ENCODE results near the gene VKORC1L1.
"Not testable (repeated sequence)": the region's sequence is repeated elsewhere in the genome, so short reads cannot be mapped to it uniquely, and the experiment has no call there.

VKORC1L1 gene

DNA sequence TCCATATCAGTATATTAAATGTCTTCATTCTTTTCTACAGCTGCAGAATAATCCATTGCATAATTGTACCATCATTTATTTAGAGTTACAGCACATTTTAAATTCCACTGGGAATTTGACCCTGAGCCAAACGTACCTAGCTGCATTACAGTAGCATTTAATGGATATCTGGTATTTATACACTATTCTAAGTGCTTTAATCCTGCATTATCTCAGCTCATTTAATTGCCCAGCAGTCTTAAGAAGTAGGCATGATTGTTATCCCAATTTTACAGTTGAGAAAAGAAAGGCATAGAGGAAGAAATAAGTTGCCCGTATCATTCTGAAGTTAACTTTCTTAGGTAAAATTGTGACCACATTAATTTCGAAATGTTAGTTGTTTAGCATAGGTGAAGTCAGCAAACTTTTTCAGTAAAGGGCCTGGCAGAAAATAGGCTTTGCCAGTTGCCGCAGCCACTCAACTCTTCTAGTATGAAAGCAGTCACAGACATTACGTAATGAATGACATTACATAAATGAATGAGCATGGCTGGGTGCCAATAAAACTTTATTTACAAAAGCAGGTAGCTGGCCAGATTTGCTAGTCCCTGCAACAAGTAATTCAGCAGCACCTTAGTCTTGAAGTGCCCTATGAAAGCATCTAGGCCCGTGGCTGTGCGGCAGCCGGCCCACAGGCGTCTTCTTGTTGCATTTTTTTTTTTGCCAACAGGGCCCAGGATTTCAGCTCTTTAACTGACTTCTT, 79.1 kb downstream of the VKORC1L1 start:
- ChIA-PET CTCF (no interaction called here), POLR2A (ENCODE audit: low non-redundant PET) (no interaction called here)
- H3K27ac ChIP-seq, result no peak overlapping the region
- DNase-seq (ENCODE audit: low spot score), result no peak
- no peak for TF ChIP-seq CTCF (conservative IDR thresholded peaks at IDR 0.05; ENCODE audit: low read depth)

DNA sequence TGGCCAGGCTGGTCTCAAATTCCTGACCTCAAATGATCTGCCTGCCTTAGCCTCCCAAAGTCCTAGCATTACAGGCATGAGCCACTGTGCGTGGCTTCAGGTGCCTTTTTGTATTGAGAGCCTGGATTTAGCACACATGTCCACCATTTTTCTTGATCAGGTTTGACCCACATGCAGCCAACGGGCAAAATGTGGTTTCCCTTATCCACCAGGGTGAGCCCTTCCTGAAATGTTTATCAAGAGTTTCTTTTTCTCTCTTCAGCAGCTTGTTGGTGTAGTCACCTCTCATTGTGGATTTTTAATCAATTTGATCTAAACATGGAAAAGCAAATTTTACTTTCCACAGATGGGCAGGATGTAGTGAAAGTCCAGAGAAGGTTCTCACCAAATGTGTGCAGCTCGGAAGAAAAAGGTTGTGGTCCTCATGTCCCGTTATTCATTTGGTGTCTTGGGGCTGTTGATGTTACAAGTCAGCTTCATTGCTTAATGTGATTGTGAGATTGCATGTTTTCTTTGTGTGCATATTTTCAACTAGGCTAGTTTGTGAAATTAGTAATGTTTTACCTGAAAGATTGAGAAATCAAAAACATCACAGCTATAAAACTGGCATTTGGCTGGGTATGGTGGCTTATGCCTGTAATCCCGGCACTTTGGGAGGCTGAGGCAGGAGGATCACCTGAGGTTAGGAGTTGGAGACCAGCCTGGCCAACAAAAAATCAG, 80.3 kb downstream of the VKORC1L1 start:
- CTCF ChIA-PET, result interaction anchor here (0.7 kb wide), 1 partner anchor 159 kb away, joined by 3 read pairs; no protein-coding TSS in a partner anchor
- no peak for DNase-seq (ENCODE audit: low spot score)
- TF ChIP-seq CTCF (conservative IDR thresholded peaks at IDR 0.05; ENCODE audit: low read depth), result no peak
- POLR2A ChIA-PET (ENCODE audit: low non-redundant PET), result no interaction called here
- no peak overlapping the region for H3K27ac ChIP-seq

DNA sequence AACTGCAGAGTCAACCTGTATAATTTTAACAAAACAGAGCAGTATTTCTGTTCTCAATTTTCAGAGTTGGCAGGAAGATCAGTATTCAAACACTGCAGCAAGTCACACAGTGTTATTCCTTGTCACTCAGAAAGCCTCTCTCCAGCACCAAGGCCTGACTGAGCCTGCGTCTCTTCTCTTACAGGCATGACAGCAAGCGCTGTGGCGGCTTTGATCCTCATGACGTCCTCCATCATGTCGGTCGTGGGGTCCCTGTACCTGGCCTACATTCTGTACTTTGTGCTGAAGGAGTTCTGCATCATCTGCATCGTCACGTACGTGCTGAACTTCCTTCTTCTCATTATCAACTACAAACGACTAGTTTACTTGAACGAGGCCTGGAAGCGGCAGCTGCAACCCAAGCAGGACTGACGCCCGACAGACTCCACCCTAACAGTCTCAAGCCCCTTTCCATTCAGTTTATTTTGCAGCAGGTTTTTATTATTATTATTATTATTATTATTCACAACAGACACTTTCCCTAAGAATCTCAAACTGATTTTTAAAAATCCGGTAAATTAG, 81.1 kb downstream of the VKORC1L1 start:
- ChIA-PET POLR2A (ENCODE audit: low non-redundant PET) (no interaction called here), CTCF (no interaction called here)
- H3K27ac ChIP-seq, result no peak overlapping the region
- no peak for DNase-seq (ENCODE audit: low spot score)
- no peak for TF ChIP-seq CTCF (conservative IDR thresholded peaks at IDR 0.05; ENCODE audit: low read depth)

GRCh38 chr7:65955718-65956117, 82.8 kb downstream of the VKORC1L1 start:
- POLR2A ChIA-PET (ENCODE audit: low non-redundant PET), result no interaction called here
- TF ChIP-seq CTCF (conservative IDR thresholded peaks at IDR 0.05; ENCODE audit: low read depth), result no peak
- no peak overlapping the region for H3K27ac ChIP-seq
- no peak for DNase-seq (ENCODE audit: low spot score)
- CTCF ChIA-PET, result interaction anchor here (0.5 to 0.6 kb wide), 2 partner anchors 18 to 144 kb away, joined by 3 read pairs; no protein-coding TSS in a partner anchor

DNA sequence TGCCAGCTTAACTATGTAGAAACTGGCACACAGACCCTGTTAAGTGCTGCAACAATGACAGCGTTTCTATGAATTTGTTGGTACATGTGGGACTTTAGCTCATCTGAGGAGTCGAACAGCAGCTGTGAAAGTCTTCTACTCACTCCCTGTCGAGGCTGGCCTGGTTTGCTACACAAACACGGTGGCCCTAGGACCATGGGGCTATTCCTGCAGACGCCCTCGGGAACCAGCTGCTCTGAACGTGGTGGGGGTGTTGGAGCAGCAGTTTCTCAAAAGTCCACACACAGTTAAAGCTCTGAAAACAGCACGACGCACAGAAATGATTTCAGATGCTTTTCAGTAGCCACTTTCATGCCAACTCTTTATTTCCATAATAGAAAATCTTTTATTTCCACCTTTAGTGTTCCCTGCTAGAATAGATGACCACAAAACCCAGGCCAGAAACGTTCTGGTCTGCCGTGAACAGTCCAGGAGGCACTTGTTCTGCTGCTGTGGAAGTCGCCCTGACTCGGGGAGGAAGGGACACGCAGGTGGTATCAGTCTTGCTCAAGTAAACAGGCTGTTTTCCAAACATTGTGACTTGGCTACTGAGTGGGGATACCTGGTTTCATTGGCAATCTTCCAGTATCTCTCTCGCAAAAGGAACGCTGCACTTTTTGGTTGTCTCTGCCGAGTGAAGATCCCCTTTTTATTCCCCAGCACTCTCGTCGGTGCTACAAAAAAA, 87.6 kb downstream of the VKORC1L1 start:
- ChIA-PET CTCF (interaction anchor here (1.1 kb wide), 1 partner anchor 57 kb away, joined by 3 read pairs; no protein-coding TSS in a partner anchor), POLR2A (ENCODE audit: low non-redundant PET) (no interaction called here)
- no peak for TF ChIP-seq CTCF (conservative IDR thresholded peaks at IDR 0.05; ENCODE audit: low read depth)
- H3K27ac ChIP-seq, result 0 out of 2 replicates have a peak overlapping the region, but pooled peaks have one; percentile 3
- DNase-seq (ENCODE audit: low spot score), result no peak

DNA sequence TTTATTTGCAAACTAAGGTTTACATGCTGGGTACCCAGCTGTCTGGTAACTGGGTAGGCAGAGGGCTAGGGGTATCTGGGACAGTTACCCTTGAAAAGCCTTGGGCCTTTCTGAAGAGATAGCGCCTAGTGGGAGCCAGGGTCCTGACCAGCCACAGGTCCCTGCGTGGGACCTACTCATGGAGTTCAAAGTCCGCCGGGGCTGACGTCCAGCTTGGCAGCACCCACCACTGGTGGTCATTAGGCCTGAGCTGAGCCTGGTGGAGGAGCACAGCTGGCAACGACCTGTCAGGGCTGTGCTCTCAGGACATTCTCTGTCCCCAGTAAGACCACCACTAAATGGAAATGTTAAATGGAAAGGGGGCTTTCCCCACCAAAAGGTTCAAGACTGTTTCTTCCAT, 89.2 kb downstream of the VKORC1L1 start:
- CTCF ChIA-PET, result interaction anchor here (0.6 kb wide), 1 partner anchor 292 kb away, joined by 3 read pairs; no protein-coding TSS in a partner anchor
- no peak for TF ChIP-seq CTCF (conservative IDR thresholded peaks at IDR 0.05; ENCODE audit: low read depth)
- H3K27ac ChIP-seq, result no peak overlapping the region
- no peak for DNase-seq (ENCODE audit: low spot score)
- POLR2A ChIA-PET (ENCODE audit: low non-redundant PET), result no interaction called here

DNA sequence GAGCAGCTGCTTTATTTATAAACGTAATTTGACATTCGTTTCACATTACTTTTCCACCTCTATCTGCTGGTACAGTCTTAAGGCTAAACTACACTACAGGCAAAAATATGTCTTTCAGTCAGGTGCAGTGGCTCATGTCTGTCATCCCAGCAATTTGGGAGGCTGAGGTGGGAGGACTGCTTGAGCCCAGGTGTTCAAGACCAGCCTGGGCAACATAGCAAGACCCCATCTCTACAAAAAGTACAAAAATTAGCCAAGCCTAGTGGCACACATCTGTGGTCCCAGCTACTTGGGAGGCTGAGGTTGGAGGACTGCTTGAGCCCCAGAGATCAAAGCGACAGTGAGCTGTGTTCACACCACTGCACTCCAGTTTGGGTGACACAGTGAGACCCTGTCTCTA, 91.8 kb downstream of the VKORC1L1 start:
- H3K27ac ChIP-seq; CTCF ChIA-PET; DNase-seq (ENCODE audit: low spot score); POLR2A ChIA-PET (ENCODE audit: low non-redundant PET): not testable (repeated sequence)
